D341Med (cell line): ENCODE measurements around the gene WDPCP.
A peak's percentile ranks its signal among the peaks of the same experiment; 100 is the strongest.
"Not testable (repeated sequence)": the region's sequence is repeated elsewhere in the genome, so short reads cannot be mapped to it uniquely, and the experiment has no call there.

Source experiments
- DNase-seq: peaks from one replicate; pipeline ENCODE4 v3.0.0; 2012; ENCODE audit warnings: low spot score

The WDPCP gene, protein sequence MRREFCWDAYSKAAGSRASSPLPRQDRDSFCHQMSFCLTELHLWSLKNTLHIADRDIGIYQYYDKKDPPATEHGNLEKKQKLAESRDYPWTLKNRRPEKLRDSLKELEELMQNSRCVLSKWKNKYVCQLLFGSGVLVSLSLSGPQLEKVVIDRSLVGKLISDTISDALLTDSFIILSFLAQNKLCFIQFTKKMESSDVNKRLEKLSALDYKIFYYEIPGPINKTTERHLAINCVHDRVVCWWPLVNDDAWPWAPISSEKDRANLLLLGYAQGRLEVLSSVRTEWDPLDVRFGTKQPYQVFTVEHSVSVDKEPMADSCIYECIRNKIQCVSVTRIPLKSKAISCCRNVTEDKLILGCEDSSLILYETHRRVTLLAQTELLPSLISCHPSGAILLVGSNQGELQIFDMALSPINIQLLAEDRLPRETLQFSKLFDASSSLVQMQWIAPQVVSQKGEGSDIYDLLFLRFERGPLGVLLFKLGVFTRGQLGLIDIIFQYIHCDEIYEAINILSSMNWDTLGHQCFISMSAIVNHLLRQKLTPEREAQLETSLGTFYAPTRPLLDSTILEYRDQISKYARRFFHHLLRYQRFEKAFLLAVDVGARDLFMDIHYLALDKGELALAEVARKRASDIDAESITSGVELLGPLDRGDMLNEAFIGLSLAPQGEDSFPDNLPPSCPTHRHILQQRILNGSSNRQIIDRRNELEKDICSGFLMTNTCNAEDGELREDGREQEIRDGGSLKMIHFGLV

DNA sequence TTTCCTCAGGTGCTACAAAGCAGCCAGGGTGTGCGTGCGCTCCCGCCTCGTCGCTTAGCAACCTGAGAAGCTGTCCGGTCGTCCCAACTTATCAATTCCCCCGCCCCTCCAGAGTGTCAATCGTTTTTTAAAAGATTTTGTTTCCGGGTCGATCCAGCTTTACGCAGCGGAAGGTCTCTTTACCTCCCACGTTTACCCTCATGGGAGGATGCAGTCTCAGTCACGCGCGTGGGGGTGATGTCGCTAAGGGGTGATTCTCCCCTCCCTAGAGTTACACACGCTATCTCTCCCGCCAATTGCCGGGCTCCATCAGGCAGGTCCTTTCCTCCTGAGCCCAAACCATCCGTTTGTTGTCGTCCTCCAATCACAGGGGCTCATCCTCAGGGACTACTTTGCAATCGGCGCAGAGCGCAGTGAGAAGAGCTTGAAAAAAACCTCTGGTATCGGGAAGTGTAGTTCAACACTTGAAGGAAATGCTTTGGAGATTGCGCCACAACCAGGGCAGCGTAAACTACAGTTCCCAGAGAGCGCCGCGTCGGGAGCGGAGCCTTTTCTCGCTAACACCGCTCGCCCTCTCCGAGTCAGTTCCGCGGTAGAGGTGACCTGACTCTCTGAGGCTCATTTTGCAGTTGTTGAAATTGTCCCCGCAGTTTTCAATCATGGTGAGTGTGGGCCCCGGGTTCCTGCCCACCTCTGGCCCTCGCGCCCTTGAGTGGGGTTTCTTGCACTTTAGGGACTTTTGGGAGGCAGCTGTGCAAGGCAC, at the start of gene WDPCP, which contains the start of gene MDH1:
WDPCP (minus strand) TSS at position 93 of the 763 bp plus-strand sequence. CDS start 206 bp downstream, outside the sequence.
MDH1 (plus strand) TSS at position 579 of the 763 bp plus-strand sequence; CDS start at position 660, 81 bp downstream.
- peak; percentile 83 for DNase-seq

DNA sequence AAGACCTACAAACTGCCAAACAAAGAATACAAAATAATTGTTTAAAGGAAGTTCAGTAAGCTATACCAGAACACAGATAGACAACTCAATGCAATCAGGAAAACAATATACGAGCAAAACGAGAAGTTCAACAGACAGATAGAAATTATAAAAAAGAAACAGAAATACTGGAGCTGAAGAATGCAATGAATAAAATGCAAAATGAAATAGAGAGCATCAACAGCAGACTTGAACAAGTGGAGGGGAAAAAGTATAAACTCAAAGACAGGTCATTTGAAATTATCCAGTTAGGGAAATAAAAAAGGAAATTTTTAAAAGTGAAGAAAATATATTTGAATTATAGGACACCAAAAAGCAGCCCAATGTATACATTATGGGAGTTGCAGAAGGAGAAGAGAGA, 44.1 kb upstream of the WDPCP start:
- DNase-seq, result no peak

DNA sequence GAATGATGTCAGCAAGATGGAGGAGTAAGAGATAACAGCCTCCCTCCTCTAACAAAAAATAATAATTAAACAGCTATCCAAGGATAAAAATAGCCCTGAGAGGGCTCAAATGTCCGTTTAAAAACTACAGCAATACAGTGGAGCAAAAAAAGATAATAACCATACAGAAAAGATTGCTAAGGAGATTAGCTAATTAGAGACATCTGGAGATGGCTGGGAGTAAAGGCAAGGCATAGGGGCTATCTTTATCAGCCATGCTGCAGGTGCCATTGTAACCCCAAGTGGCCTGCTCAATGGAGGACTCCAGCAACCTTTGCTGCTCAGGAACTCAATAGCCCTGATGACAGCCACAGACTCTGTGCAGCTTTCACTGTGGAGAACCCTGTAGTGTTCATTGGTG, 43.2 kb upstream of the WDPCP start:
- DNase-seq, result peak; percentile 42

DNA sequence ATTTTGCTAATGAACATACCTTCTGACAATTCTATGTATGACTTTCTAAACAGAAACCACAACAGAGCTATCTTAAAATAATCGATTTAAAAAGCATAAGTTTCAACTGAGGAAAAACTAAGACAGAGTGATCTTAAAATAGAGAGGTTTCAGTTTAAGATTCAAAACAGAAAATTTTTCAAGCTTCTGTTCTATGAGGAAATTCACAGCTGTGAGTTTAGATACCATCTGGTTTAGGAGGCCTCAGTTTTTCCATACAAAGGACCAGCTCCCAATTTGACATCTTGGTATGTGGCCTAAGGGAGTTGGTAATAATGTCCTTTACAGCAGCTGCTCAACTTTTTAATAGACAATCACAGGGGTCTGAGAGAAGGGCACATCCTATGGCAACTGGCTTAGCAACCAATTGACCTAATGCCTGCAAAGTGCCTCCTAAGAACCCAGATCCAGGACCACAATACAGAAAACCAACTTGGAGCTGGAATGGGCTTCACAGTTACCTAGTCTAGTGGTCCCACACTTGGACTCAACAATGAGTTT, 40.2 kb upstream of the WDPCP start:
- DNase-seq, result no peak

DNA sequence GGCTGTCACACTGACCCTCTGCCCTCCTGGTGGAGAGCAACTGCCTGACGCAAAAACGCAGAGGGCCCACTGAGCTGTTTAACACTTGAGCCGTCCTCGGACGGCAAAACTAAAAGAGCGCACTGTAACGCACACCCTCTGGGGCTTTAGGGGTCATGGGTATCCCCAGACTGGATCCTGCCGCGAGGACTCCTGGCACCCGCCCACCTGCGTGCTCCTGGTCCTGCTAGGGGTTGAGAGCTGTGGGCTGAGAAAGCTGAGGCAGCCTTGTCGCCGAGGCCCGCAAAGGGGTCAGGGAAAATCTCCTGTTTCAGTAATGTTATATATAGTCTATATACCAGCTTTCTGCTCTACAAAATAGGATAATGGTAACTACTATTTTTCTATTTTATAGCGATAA, 39.6 kb upstream of the WDPCP start:
- no peak for DNase-seq

DNA sequence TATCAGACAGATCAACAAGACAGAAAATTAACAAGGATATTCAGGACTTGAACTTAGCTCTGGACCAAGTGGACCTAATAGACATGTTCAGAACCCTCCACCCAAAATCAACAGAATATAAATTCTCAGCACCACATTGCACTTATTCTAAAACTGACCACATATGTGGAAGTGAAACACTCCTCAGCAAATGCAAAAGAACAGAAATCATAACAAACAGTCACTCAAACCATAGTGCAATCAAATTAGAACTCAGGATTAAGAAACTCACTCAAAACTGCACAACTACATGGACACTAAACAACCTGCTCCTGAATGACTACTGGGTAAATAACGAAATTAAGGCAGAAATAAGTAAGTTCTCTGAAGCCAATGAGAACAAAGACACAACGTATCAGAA, 35.5 kb upstream of the WDPCP start:
- not testable (repeated sequence) for DNase-seq

DNA sequence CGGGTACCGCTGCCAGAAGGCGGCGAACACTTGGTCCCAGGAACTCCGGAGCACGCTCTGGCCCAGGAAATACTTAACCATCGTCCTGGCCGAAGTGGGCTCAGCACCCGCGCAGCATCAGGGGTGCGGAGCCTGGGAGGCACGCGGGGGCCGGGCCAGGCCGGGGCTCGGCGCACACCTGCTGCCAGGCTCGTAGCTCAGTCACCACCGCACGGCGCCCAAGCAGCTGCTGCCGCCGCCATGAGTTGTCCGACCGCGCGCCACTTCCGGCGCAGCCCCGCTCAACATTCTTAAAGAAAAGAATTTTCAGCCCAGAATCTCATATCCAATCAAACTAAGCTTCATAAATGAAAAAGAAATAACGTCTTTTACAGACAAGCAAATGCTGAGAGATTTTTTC, 34.5 kb upstream of the WDPCP start:
- DNase-seq, result no peak

DNA sequence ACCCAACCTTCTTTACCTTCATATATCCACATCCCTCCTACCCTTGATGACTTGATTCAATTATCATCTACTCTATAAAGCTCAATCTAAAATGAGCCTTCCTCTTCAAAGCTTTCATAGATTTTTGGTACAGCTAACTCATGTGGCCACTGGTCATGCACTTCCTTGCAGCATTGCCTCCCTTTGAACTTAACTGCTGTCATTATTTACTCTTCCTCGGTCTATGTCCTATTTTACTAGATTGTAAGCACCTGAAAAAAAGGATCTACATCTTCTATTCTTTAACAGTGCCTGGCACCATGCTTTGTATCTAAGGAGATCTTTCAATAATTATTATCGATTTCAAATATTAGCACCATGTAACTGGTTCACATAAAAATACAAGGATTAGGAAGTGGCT, 31.1 kb upstream of the WDPCP start:
- no peak for DNase-seq

DNA sequence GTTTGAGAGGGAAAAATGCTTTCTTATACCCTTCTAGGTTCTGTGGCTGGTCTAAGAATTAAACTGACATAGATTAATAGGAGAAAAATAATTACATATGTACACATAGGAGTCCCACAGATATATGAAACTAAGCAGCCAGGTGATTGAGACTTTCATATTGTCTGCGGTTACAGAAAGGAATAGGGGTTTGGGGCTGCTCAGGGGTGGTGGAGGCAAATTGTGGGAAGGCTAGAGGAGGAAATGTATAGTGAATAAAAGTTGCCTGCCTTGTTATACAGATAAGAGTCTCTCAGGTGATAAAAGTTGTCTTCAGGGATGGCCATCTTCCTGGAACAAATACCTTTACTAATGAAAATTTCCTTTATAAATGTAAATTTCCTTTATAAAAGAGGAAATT, 29.1 kb upstream of the WDPCP start:
- DNase-seq, result no peak

DNA sequence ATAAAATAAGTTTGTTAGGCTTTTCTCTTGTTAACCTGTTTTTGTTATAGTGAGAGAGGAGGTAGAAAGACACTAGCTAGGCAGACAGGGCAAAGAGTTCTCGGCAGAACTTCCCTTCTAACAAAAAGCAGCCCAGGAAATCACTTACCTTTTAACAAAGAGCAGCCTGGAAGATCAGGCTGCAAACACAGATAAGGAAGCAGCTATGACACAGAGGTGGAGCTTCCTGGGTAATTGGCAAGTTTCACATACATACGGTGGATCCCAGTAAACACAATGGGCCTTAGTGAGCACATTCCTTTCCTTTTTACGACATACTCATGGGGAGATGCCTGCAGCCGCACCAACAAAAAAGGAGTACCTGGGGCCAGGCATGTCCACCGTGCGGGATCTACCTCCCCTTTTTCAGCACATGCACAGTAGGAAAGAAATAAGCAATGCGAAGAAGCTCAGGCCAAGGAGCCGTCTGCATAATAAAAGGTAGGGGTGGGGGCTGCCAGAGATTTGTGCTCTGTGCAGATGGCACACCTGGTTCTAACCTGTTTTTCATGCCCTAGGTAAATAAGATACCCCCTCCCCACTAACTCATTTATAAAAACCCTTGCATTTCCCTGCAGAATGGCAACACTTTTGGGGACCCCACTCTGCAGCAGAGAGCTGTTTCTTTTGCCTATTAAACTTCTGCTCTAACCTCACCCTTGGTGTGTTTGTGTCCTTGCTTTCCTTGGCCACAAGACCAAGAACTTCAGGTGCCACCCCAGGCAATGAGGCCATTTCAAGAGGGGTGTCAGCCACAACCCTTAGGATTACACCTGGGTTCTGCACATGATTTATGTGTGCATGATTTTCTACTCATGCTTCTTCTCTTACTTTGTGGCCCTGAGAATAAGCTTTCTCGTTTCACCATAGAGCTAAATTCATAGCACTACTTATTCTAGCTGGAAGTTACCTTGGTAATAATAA, 27.0 kb upstream of the WDPCP start:
- DNase-seq, result no peak

DNA sequence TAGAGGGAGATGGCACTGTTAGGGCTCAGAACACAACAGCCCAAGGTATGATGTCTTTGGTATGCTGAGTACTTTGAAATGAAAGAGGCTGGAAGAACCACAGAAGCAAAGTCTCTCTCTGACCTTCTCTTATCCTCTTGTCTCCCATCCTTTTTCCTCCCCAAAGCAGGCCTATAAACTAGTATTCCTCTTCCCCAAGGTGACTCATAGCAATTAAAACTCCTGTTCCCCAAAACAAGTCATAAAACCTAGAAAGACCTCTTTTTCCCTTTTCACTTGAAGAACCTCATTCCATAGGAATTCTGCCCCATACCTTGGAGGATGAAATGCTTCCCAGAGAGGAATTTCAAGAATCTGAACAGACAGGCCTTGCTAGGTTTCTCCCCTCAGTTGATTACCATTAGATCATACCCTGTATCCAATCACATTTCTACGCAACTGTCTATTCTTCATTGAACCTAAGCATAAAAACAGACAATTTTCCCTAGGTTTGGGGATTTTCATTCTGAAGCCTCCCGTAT, 26.2 kb upstream of the WDPCP start:
- no peak for DNase-seq

DNA sequence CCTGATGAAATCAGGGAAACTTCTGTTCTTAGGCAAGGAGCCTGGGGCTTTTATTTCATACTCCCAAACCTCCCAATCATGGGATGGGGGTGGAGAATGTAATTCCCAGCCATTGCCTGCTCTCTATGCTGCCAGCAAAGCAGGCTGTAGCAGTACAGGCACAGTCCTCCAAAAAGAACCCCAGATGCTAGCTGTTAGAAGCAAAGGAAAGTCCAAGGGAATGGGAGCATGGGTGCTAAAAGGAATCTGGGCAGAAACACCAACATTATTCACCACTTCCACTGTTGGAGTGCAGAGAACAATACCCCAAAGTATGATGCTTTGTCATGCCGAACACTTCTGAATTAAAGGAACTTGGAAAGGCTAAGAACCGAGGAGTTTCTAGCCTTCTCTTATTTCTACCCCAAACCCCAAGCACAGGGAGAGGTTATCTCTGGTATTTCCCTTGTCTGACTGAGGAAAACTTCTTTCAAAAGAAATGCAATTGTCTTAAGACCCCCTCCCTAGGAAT, 25.2 kb upstream of the WDPCP start:
- DNase-seq, result no peak

DNA sequence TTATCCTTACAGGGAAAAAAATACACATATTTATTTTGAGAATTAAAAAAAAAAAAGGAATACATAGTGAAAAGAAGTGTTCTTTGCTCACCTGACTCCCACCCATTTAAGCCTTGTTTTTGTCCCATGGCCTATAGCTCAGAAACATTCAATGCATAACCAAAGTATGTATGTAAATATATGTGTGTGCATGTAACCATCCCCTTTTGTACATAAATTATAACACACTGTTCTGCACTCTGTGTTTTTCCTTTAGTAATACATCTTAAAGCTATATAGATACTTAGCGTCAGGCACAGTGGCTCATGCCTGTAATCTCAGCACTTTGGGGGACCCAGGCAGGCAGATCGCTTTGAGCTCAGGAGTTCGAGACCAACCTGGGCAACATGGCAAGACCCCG, 22.2 kb upstream of the WDPCP start:
- no peak for DNase-seq

DNA sequence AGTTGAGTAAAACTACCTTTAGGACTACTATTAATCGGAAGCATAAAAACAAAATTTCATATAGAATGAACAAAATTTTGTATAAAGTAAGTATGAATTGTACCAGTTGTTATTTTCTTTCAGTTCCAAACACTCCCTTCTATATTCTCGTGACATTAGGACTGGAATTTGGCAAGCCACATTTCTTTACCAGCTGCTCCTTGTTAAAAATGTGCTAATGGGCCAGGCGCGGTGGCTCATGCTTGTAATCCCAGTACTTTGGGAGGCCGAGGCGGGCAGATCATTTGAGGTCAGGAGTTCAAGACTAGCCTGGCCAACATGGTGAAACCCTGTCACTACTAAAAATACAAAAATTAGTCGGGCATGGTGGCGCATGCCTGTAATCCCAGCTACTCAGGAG, 20.6 kb upstream of the WDPCP start:
- DNase-seq, result not testable (repeated sequence)

DNA sequence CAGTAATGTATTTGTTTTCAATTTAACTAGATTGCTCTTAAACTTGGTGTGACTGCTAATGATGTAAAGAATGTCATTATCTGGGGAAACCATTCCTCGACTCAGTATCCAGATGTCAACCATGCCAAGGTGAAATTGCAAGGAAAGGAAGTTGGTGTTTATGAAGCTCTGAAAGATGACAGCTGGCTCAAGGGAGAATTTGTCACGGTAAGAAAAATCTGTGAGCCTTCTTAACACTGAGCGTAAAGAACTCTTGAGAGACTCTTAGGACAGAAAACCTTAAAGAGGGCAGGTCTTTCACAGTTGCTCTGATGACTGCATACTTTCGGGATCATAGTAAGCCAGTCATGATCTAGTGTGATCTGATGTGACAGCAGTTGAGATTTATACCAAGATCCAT, 16.4 kb upstream of the WDPCP start:
- no peak for DNase-seq

DNA sequence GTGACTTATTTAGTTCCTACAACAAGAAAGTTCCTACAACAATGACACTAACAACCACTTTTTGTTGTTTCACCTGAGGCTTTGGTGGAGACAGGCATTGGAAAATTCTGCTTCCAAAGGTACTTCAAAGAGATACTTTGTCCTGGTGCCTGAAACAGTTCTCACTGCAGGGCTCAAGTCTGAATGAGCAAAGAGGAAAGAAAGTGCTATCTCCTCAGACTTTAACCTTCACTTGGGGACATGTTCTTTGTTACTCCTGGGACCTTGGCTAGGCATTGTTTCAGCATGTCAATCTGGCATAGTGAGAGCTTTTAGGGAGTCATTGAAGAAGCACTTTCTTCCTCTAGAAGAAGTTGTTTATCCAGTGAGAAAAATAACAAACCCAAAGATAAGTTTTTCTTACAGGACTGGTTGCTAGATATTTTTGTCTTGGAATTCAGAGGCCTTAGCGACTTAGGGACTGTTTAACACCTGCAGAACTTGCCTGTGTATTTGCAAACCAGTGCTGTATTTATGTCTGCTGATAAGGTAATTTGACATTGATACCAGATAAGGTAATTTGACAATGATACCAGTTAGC, 12.7 kb upstream of the WDPCP start:
- DNase-seq, result no peak

DNA sequence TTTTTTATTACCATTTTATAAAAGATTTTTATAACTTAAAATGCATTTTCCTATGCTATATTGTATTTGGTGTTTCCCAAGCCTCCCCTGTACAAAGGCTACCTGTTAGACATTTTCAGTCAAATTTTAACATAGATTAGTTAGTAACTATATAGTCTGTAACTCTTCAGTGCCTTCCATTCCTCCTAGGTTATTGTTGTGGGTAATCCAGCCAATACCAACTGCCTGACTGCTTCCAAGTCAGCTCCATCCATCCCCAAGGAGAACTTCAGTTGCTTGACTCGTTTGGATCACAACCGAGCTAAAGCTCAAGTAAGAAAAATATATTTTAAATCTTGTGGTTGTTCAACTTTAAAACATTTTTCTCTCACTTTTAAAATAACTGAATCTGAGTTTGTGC, 10.7 kb upstream of the WDPCP start:
- no peak for DNase-seq

DNA sequence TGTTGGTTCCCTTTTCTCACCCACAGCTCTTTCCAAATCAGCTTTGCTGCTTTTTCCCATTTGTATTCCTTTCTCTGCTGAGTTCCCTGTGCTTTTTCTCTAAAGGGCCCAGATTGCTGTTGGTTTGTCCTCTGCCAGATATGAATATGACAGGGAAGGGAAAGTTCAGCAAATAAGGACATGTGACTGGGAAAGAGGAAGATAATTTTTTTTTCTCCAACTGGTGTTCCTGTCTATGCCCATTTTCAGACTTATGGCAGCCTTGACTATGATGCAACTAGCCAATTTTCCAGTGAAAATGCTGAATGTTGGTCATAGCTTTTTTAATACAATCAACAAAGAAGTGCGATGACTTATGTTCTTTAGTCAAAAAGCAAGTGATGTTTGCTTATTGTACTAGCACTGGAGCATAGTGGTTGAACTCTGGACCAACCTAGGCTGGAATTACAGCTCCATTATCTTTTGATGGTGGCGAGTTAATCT, 8.2 kb upstream of the WDPCP start:
- DNase-seq, result no peak

DNA sequence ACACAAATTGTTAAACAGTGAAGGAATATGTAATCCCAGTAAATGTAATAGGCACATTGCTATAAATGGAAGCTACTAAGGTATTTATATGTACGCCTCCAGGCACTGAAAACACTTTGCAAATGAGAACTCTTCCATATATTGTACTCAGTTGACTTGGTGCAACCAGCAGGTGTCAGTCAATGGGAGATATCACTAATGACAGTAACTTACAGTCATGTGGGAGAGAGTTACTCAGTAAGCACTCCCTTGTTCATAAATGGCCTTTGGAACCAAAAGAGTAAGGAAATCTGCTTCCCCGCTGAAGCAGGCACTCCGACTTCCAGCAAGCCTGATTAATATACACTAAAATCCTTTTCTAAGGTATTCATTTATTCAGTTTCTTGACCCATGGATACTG, 6.4 kb upstream of the WDPCP start:
- DNase-seq, result no peak

DNA sequence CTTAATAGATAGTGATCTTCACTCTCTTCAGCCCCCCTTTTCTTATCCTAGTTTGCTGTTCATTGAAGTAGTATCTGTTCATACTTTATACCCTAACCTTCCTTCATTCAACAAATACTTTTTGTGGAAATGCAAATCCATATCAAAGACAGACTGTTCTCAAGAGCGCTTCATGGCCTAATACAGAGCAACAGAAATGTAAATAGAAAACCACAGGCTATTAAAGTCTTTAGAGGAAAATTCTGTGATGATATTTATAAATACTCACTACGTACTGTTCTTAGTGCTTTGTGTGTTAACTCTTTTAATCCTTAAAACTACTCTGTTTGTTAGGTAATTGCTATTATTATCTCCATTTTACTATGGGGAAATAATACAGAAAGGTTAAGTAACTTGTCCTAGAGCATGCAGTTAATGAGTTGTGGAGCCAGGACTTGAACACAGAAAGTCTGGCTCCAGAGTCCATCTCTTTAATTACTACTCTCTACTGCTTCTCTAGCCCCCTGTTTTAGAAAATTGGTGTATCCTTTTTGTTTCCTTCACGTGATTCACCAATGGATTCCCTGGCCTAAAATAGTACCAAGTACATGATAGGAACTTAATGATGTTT, 3.4 kb upstream of the WDPCP start:
- no peak for DNase-seq
